Measurements from ENCODE around the gene FMNL1.

The FMNL1 gene

DNA sequence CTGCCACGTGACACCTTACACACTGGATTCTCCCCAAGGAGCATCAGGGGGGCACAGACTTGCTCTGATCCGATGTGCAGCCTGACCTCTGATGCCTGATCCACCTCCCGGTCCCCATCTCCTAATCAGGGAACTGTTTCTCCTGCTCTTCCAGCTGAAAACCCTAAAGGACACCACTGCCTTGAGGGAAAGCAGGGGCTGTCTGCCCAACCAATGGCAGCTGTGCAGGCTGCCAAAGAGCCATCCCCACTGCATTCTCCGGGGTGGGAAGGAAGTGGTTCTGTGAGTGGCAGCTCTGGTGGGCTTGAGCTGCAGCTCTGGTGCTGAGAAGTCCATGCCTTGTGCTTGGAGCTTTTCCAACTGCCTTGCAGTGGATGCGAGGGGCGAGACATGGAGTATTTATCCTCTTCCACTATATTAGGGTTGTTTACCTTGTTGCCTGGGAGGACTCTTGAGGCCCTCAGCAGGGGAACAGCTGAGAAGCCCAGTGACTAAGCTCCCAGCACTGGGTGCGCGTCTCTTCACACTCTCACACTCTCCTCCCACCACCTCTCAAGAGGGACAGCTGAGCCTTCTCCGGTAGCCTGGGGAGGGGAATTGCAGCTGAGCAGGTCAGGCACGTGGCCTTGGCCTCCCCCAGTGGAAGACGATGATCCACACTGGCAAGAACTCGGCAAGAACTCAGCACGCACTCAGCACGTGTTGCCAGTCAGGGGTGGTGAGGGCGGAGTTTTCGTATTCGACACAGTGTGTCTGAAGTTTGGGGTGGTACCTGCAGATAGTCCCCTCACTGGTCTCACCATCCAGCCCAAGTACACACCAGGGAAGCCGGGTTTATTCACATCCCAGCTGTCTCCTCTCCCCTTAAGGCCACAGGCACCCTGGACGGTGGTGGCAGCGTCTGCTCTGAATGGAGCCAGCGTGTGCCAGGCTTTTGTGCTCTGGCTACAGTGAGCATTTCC lies 61.3 kb downstream of the FMNL1 start:
- TF ChIP-seq, protein P1, sequence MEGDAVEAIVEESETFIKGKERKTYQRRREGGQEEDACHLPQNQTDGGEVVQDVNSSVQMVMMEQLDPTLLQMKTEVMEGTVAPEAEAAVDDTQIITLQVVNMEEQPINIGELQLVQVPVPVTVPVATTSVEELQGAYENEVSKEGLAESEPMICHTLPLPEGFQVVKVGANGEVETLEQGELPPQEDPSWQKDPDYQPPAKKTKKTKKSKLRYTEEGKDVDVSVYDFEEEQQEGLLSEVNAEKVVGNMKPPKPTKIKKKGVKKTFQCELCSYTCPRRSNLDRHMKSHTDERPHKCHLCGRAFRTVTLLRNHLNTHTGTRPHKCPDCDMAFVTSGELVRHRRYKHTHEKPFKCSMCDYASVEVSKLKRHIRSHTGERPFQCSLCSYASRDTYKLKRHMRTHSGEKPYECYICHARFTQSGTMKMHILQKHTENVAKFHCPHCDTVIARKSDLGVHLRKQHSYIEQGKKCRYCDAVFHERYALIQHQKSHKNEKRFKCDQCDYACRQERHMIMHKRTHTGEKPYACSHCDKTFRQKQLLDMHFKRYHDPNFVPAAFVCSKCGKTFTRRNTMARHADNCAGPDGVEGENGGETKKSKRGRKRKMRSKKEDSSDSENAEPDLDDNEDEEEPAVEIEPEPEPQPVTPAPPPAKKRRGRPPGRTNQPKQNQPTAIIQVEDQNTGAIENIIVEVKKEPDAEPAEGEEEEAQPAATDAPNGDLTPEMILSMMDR (conservative IDR thresholded peaks at IDR 0.05): no peak
- TF ChIP-seq ZFX (IDR thresholded peaks at IDR 0.05): no peak

DNA sequence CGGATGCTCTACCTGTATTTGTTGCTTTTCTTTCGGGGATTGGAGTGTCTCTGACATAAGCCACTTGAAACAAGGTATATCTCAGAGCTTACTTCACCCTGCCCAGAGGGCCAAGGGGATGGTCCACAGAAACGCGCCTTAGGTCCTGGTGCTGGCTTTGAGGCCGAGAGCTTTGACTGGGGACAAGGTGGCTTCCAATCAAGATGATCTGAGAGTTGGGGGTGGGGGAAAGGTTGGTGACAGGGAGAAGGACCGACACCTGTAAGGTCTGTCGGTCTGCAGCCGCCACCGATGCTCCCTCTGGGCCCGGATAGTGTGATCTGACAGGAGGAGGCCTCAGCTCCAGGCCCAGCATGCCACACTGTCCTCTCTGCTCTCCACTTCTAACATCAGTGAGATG lies 62.0 kb downstream of the FMNL1 start:
- no peak overlapping the region for H3K27ac ChIP-seq
- TF ChIP-seq, protein P1 (conservative IDR thresholded peaks at IDR 0.05): no peak
- TF ChIP-seq ZFX (IDR thresholded peaks at IDR 0.05): no peak

More for the DNA sequence above, 61.3 kb downstream of the FMNL1 start:
- no peak overlapping the region for H3K27ac ChIP-seq

DNA sequence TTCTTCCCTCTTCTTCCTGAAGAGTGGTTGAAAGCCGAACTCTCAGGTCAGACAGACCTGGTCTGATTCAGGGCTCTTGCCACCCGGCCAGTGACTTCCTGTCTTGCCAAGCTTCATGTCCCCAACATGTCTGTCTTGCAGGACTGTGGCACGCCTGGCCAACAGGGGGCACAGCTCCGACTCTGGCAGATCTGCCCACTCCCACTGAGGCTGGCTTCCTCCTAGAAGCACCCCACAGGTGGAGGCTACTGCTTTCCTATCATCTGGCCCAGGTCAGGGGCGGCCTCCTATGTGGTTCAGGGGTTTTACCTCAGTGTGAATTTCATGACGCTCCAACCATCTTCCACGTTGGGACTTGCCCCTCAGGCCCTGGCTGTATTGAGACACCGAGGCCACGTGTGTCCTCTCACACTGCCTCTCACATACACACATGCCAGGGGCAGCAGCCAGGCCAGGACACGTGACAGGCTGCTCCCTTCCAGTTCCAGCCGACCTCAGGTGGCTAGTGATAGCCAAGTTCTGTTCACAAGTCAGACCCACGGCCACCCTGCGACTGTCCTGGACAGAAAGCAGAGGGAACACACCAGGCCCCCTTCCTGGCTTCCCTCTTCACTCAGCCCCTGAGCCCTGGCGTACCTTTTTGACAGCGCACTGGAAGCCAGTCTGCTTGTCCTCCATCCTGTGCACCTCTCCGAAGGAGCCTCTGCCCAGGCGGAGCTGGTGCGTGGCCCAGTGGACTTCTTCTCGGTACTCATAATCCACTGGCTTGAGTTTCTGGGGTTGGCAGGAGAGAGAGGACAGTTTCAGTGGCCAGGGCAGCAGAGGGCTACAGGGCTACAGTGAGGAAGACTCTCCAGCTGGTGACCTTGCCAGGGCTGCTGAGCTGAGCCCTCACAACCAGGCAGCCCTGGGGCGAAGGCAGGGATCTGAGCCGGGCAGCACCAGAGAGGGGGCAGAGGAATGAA lies 62.8 kb downstream of the FMNL1 start:
- TF ChIP-seq, protein P1 (conservative IDR thresholded peaks at IDR 0.05): no peak
- no peak for TF ChIP-seq ZFX (IDR thresholded peaks at IDR 0.05)
- H3K27ac ChIP-seq: no peak overlapping the region

DNA sequence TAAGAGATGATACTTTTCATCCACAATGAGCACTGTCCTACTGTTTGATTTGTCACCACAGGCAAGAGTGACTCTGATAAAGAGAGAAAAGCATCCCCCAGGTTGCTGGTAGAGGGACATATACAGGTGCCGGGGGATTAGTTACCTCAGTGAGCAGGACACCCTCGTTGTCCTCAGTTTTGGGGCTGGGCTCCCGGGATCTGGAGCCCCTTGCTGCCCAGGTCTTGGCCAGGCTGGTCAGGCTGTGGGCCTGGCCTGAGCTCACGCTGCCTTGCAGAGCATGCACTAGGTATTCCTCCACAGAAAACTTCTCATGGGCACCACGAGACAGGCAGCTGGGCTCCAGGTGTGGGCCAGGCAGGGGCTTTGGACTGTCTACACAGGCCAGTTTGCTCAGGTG lies 64.6 kb downstream of the FMNL1 start:
- TF ChIP-seq, protein P1 (conservative IDR thresholded peaks at IDR 0.05): no peak
- TF ChIP-seq ZFX (IDR thresholded peaks at IDR 0.05): no peak

DNA sequence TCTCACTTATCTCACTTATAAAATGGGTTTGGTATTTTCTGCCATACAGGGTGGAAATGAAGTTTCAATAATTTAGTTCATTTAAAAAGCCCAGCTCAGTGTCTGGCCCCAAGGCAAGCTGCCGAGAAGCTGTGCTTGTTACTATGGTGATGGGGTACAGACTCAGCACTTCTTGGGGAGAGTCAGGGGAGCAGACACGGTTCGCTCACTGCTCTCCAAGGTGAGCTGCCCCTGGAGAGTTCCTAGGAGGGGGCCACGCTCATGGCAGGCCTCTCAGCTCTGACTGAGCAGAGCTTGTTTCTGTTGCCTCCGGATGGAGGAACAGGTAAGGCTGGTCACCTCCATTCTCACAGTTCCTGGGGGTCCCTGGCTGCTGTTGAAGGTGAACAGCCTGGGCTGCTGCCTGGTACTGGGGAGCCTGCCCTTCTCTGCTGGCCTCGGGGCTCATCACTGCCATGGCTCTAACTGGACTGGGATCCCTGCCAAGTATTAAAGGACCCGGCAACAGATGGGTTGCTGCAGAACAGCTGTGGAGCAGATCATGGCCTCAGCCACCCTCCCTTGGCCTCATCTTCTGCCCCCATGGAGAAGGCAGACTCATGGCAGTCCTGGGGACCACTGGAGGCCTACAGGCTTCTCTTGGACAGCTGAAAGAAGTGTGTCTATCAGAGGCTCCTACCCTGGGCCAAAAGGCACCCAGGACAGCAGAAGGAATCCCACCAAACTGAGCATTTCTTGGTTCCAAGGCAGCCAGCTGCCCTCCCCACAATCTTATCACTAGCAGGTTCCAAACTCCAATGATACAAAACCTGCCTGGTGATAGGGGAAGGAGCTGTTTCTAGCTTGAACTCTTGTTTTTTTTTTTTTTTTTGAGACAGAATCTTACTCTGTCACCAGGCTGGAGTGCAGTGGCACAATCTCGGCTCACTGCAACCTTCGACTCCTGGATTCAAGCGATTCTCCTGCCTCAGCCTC lies 66.1 kb downstream of the FMNL1 start:
- TF ChIP-seq, protein P1 (conservative IDR thresholded peaks at IDR 0.05): no peak
- TF ChIP-seq ZFX (IDR thresholded peaks at IDR 0.05): no peak
- H3K27ac ChIP-seq: no peak overlapping the region

More for the DNA sequence above, 64.6 kb downstream of the FMNL1 start:
- no peak overlapping the region for H3K27ac ChIP-seq

DNA sequence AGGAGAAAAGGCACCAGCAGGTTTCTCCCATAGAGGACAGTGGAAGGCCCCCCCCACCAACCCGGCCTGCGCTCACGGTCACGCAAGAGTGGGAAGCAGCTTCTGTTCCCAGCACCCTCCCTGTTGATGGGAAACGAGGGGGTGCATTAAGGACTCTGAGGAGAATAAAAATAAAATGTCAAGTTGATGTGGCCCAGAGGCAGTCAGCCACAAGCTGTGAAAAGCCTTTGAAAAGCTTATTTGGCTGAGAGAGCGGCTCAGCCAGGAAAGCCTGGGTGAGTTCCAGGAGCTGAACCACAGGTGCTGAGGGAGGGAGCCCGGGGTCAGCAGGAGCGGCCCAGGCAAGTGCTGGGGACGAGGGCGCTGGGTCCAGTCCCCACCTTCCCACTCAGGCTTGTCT lies 67.1 kb downstream of the FMNL1 start:
- H3K27ac ChIP-seq: no peak overlapping the region
- TF ChIP-seq, protein P1 (conservative IDR thresholded peaks at IDR 0.05): no peak
- TF ChIP-seq ZFX (IDR thresholded peaks at IDR 0.05): no peak
